ENCODE data around the gene LLGL2.

The LLGL2 gene

GRCh38 chr17:75553295-75554110 lies 28.0 kb downstream of the LLGL2 start:
- DNase-seq (ENCODE audit: low read depth, low spot score): no peak
- ChIA-PET POLR2A (interaction anchor here (1.3 kb wide), 1 partner anchor 19 kb away, joined by 3 read pairs; no protein-coding TSS in a partner anchor), CTCF (interaction anchor here (0.6 to 1.5 kb wide), 8 partner anchors 9 to 256 kb away, joined by 3 to 5 read pairs (median 3); partner anchors contain the start of gene TSEN54)
- no peak overlapping the region for H3K4me3 ChIP-seq (ENCODE audit: low read depth, low read length)
- no peak for TF ChIP-seq CTCF (IDR thresholded peaks at IDR 0.05; ENCODE audit: insufficient read depth, low read length, missing control alignments)

- ChIA-PET CTCF (no interaction called here), POLR2A (no interaction called here)
- TF ChIP-seq CTCF (IDR thresholded peaks at IDR 0.05; ENCODE audit: insufficient read depth, low read length, missing control alignments): no peak
- no peak for DNase-seq (ENCODE audit: low read depth, low spot score)
- H3K4me3 ChIP-seq (ENCODE audit: low read depth, low read length): no peak overlapping the region
Observed at GRCh38 chr17:75555679-75556153, 30.2 kb downstream of the LLGL2 start.

GRCh38 chr17:75557075-75557851 lies 31.8 kb downstream of the LLGL2 start:
- CTCF ChIA-PET: no interaction called here
- TF ChIP-seq CTCF (IDR thresholded peaks at IDR 0.05; ENCODE audit: insufficient read depth, low read length, missing control alignments): no peak
- no peak for DNase-seq (ENCODE audit: low read depth, low spot score)
- POLR2A ChIA-PET: no interaction called here
- H3K4me3 ChIP-seq (ENCODE audit: low read depth, low read length): no peak overlapping the region

- TF ChIP-seq CTCF (IDR thresholded peaks at IDR 0.05; ENCODE audit: insufficient read depth, low read length, missing control alignments): no peak
- H3K4me3 ChIP-seq (ENCODE audit: low read depth, low read length): no peak overlapping the region
- POLR2A ChIA-PET: no interaction called here
- CTCF ChIA-PET: no interaction called here
- DNase-seq (ENCODE audit: low read depth, low spot score): no peak
Observed at GRCh38 chr17:75557852-75558665, 32.6 kb downstream of the LLGL2 start.

- POLR2A ChIA-PET: no interaction called here
- CTCF ChIA-PET: interaction anchor here (1.3 to 1.8 kb wide), 2 partner anchors 74 to 133 kb away, joined by 3 to 9 read pairs; partner anchors contain the start of gene SMIM5
- DNase-seq (ENCODE audit: low read depth, low spot score): no peak
- no peak overlapping the region for H3K4me3 ChIP-seq (ENCODE audit: low read depth, low read length)
- no peak for TF ChIP-seq CTCF (IDR thresholded peaks at IDR 0.05; ENCODE audit: insufficient read depth, low read length, missing control alignments)
Observed at GRCh38 chr17:75558666-75559530, 33.4 kb downstream of the LLGL2 start.
